Memory B cell (primary cell): ENCODE measurements around the gene GUCY2D.
"Not testable (repeated sequence)": the region's sequence is repeated elsewhere in the genome, so short reads cannot be mapped to it uniquely, and the experiment has no call there.

Source experiments
- ATAC-seq: fragments of 150-1000 bp; cut with Tn5 transposase; 2 replicates; pipeline ENCODE4 v1.10.0; 2021; ENCODE audit warnings: low read depth, mild to moderate bottlenecking, moderate library complexity
- DNase-seq, 2 donors: peaks; one replicate each; pipeline ENCODE4 v3.0.0; 2022; ENCODE audit warnings: low spot score in 2 of 2
- H3K27ac Mint-ChIP-seq: one replicate; pipeline ENCODE4 v1.8.0; 2022; ENCODE audit warnings: mild to moderate bottlenecking, moderate library complexity, mixed read lengths
- H3K27me3 Mint-ChIP-seq: one replicate; pipeline ENCODE4 v1.8.0; 2022; ENCODE audit warnings: mixed read lengths
- H3K36me3 Mint-ChIP-seq: one replicate; pipeline ENCODE4 v1.8.0; 2022; ENCODE audit warnings: mild to moderate bottlenecking, mixed read lengths
- H3K4me1 Mint-ChIP-seq: one replicate; pipeline ENCODE4 v1.8.0; 2022; ENCODE audit warnings: mixed read lengths
- H3K4me3 Mint-ChIP-seq: one replicate; pipeline ENCODE4 v1.8.0; 2022; ENCODE audit warnings: mild to moderate bottlenecking, moderate library complexity, mixed read lengths
- H3K9me3 Mint-ChIP-seq: one replicate; pipeline ENCODE4 v1.8.0; 2022; ENCODE audit warnings: mixed read lengths

GUCY2D gene

DNA sequence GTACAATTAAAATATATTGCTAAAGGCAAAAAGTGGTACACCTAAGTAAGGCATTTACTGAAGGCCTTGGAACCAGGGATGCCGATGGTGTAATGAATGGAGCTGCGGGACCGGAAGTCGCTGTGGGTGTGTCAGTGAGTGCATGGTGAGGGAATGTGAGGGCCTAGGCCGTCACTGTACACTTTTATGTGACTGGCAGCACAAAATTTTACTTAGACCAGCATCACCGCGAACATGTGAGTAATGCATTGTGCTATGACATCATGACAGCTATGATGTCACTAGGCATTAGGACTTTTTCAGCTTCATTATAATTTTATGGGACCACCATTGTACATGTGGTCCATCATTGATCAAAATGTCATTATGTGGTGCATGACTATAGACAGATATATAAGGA lies 51.2 kb downstream of the GUCY2D start:
- Mint-ChIP-seq H3K9me3 (no peaks in the 10 kb centered on the region), H3K27me3 (peaks cover under 1% of the 10 kb centered on the region), H3K4me1 (peaks cover 13% of the 10 kb centered on the region), H3K4me3 (no peak overlapping the region), H3K27ac (no peak overlapping the region), H3K36me3 (no peaks in the 10 kb centered on the region)
- no peak for DNase-seq
- ATAC-seq, result no peak

DNA sequence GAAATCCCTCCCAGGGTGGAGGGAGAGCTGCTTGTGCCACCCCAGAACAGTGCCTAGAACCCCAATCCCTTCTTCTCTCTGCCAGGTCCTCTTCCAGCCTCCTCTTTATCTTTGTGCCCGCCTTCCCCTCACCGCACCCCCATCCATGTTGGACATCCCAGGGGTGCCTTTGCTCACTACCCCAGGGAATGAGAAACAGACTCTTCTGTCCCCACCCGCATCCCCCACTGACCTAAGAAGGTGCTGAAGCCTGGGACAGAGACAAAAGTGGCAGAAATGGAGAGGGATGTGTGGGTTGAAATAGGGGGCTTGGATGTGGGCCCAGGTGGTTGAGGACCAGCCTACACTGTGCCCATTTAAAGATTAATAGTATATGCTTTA lies 53.4 kb downstream of the GUCY2D start:
- no peak overlapping the region for H3K4me3 Mint-ChIP-seq

DNA sequence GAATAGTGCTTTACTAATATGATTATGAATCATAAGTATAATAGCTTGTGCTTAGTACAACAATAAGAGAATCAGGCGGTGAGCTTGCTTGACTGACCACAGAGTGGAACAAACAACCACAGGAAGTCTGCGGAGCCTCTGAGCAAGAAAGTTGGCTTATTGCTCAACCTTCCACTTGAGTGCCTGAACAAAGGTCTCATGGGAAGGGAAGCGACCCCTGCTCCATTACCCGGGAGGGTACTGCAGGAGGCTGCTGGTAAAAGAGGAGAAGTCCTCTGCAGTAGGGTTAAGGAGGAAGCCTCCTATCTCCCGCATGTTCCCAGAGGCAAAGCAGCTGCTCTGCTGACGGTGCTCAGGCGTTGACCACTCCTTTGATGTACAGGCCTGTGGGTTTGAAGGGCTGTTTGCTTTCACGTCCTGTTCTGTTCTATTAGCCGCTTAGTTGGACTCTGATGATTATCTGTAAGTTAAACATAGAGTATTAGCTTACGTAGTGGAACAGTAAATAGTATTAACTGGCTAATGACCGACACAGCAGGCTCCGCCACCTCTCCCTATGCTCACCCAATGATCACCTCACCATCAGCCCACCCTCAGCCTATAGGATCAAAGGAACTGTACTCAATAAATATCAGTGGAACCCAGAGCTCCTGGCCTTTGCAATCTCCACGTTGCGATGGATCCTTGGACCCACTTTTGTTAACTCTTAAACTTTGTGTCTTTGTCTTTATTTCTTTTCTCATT lies 54.0 kb downstream of the GUCY2D start:
- H3K4me1 Mint-ChIP-seq, result peaks cover 13% of the 10 kb centered on the region
- H3K27ac Mint-ChIP-seq, result no peak overlapping the region
- DNase-seq (no peak), ATAC-seq (peak; percentile 50)
- H3K36me3 Mint-ChIP-seq, result no peaks in the 10 kb centered on the region
- no peaks in the 10 kb centered on the region for H3K27me3 Mint-ChIP-seq
- H3K9me3 Mint-ChIP-seq, result no peaks in the 10 kb centered on the region
- peak overlapping the region; percentile 18 for H3K4me3 Mint-ChIP-seq

More for the DNA sequence above, 53.4 kb downstream of the GUCY2D start:
- no peaks in the 10 kb centered on the region for H3K36me3 Mint-ChIP-seq
- H3K4me1 Mint-ChIP-seq, result peaks cover 13% of the 10 kb centered on the region
- no peaks in the 10 kb centered on the region for H3K9me3 Mint-ChIP-seq
- DNase-seq (no peak), ATAC-seq (no peak)
- no peak overlapping the region for H3K27ac Mint-ChIP-seq
- H3K27me3 Mint-ChIP-seq, result no peaks in the 10 kb centered on the region

GRCh38 chr17:8056976-8057625 lies 54.7 kb downstream of the GUCY2D start:
- Mint-ChIP-seq H3K4me1 (peaks cover 13% of the 10 kb centered on the region), H3K27me3 (peaks cover 3% of the 10 kb centered on the region), H3K27ac (no peak overlapping the region), H3K9me3 (no peaks in the 10 kb centered on the region), H3K36me3 (no peaks in the 10 kb centered on the region), H3K4me3 (peak overlapping the region; percentile 18)
- DNase-seq (no peak), ATAC-seq (no peak)

- H3K4me1 Mint-ChIP-seq, result peaks cover 13% of the 10 kb centered on the region
- no peaks in the 10 kb centered on the region for H3K36me3 Mint-ChIP-seq
- no peak overlapping the region for H3K27ac Mint-ChIP-seq
- ATAC-seq, result peak; percentile 82
- H3K9me3 Mint-ChIP-seq, result no peaks in the 10 kb centered on the region
- no peak overlapping the region for H3K4me3 Mint-ChIP-seq
- H3K27me3 Mint-ChIP-seq, result peaks cover 7% of the 10 kb centered on the region
- DNase-seq, result peak in 1 of 2 donors; percentile 74
Observed at GRCh38 chr17:8057691-8058114, 55.3 kb downstream of the GUCY2D start.

DNA sequence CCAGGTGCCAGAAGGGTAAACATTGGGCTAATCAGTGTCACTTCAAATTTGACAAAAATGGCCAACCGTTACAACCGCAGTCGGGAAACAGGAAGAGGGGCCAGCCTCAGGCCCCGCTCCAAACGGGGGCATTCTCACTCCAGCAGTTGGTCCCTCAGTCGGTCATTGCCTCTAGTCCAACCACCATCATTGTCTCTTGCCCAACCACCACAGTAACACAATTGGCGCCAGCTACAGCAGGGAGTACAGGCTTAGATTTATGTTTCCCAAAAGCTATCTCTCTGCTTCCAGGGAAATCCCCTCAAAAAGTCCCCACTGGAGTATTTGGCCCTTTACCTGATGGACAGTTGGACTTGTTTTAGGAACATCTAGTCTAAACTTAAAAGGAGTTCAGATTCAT lies 56.7 kb downstream of the GUCY2D start:
- DNase-seq, result no peak
- Mint-ChIP-seq H3K4me3 (no peak overlapping the region), H3K27ac (no peak overlapping the region), H3K9me3 (no peaks in the 10 kb centered on the region), H3K27me3 (peaks cover 13% of the 10 kb centered on the region), H3K36me3 (no peaks in the 10 kb centered on the region), H3K4me1 (peaks cover 13% of the 10 kb centered on the region)
- no peak for ATAC-seq

- DNase-seq (peak; percentile 77 to 83), ATAC-seq (peak; percentile 54)
- Mint-ChIP-seq H3K27ac (no peak overlapping the region), H3K9me3 (no peaks in the 10 kb centered on the region), H3K4me3 (no peak overlapping the region), H3K4me1 (peaks cover 13% of the 10 kb centered on the region), H3K36me3 (no peaks in the 10 kb centered on the region), H3K27me3 (peaks cover 17% of the 10 kb centered on the region)
Observed at GRCh38 chr17:8060274-8060673, 57.9 kb downstream of the GUCY2D start.

DNA sequence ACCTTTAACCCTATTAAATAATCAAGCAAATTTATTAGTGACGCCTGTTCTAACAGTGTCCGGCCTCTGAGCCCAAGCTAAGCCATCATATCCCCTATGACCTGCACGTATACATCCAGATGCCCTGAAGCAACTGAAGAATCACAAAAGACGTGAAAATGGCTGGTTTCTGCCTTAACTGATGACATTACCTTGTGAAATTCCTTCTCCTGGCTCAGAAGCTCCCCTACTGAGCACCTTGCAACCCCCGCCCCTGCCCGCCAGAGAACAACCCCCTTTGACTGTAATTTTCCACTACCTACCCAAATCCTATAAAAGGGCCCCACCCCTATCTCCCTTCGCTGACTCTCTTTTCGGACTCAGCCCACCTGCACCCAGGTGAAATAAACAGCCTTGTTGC lies 59.4 kb downstream of the GUCY2D start:
- H3K4me1 Mint-ChIP-seq, H3K27ac Mint-ChIP-seq, H3K9me3 Mint-ChIP-seq, ATAC-seq, H3K36me3 Mint-ChIP-seq, H3K4me3 Mint-ChIP-seq, DNase-seq: not testable (repeated sequence)
- H3K27me3 Mint-ChIP-seq, result peaks cover 19% of the 10 kb centered on the region

DNA sequence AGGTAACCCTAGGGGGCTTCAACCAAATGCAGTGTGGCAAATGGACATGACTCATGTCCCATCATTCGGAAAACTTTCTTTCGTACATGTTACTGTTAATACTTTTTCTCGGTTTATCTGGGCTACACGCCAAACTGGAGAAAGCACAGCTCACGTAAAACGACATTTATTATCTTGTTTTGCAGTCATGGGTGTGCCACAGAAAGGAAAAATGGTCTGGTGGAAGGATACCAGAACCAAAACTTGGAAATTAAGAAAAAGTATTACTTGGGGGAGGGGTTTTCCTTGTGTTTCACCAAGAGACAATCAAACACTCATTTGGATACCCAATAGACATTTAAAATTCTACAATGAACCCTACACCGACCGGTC lies 60.0 kb downstream of the GUCY2D start:
- no peak overlapping the region for H3K4me3 Mint-ChIP-seq
- H3K27ac Mint-ChIP-seq, result no peak overlapping the region
- no peaks in the 10 kb centered on the region for H3K36me3 Mint-ChIP-seq
- no peaks in the 10 kb centered on the region for H3K9me3 Mint-ChIP-seq
- ATAC-seq (no peak), DNase-seq (no peak)
- peaks cover 19% of the 10 kb centered on the region for H3K27me3 Mint-ChIP-seq
- H3K4me1 Mint-ChIP-seq, result no peaks in the 10 kb centered on the region

DNA sequence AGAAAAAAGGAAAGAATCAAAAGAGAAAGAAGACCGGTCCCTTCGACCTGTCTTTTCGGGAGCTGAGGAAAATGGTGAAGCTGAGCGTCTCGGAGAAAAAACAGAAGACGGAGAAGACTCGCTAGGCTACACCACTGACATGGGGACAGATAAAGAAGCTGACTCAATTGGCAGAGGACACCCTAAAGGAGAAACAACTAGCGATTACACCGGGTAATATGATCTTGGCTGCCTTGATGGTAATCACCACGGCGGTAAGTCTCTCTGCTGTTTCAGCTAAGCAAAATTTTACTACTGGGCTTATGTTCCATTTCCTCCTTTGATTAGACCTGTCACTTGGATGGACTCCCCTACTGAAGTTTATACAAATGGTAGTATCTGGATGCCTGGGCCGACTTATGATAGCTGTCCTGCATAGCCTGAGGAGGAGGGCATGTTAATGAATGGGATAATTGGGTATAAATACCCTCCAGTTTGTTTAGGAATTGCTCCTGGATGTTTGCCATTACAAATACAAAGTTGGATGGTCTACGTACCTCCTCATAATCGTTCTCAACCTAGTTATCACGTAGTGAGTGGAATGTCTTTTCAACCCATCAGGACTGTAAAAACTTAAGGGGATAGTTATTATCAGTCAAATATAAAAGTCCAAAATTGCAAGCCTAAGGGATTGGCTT lies 60.5 kb downstream of the GUCY2D start:
- H3K36me3 Mint-ChIP-seq, result no peaks in the 10 kb centered on the region
- peak overlapping the region; percentile 10 for H3K27ac Mint-ChIP-seq
- H3K4me3 Mint-ChIP-seq, result no peak overlapping the region
- DNase-seq, result no peak
- no peak for ATAC-seq
- H3K4me1 Mint-ChIP-seq, result no peaks in the 10 kb centered on the region
- no peaks in the 10 kb centered on the region for H3K9me3 Mint-ChIP-seq
- peaks cover 19% of the 10 kb centered on the region for H3K27me3 Mint-ChIP-seq

DNA sequence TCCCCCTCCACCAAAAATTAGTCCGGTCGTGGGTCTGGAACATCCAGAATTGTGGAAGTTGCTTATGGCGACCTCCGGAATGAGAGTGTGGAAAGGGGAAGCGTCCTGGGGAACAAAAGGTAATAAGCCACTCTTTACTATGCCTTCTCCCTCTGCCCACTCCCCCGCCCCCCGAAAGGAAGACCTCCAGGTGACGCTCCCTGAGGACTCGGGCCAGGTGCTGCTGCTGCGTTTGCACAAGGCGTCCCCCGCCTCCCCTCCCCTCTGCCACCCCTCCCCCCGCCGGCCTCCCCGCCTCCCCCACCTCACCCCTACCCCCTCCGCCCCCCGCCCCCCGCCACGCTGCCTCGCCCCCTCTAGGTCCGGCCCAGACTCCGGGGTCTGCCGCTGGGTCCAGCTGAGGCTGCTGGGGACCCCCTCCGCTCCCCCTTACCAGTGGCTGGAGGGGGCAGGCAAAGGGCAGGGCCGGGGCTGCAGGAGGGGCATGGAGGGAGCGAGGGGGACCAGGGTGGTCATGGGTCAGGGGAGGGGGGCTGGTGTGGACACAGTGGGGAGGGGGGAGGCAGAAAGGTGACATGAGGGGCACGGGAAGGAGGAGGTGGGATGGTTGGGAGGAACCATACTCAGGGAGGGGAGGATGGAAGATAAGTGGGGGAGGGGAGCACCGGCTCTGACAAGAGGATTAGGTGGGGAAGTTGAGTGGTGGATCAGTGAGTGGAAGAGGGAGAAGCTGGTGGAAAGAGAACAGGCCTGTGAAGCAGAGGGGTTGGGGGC lies 61.5 kb downstream of the GUCY2D start:
- Mint-ChIP-seq H3K4me1 (peaks cover 2% of the 10 kb centered on the region), H3K27me3 (peaks cover 22% of the 10 kb centered on the region), H3K4me3 (no peak overlapping the region), H3K27ac (no peak overlapping the region), H3K9me3 (no peaks in the 10 kb centered on the region), H3K36me3 (no peaks in the 10 kb centered on the region)
- ATAC-seq (no peak), DNase-seq (no peak)

DNA sequence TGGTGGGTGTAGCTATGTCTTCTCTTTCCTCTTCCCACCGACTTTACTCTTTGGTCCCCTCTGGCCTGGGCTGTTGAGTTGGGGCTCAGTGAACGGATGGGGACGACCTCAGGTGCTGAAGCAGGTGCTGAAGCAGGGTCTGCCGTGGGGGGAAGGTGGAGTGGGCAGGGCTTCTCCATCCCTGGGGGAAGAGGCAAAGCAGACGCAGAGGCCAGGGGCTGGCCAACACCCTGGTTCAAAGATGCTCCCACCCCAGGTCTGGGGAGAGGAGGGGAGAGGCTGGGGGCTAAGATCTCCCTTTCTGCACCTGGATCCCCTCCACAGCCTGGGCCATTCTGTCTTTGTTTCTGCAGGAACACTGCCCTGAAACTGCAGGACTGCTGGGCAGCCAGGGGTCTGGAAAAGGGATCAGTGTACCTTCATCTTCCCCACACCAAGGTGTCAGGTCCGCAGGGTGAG lies 62.2 kb downstream of the GUCY2D start:
- ATAC-seq, result no peak
- H3K27me3 Mint-ChIP-seq, result peaks cover 22% of the 10 kb centered on the region

GRCh38 chr17:8066841-8067775 lies 64.7 kb downstream of the GUCY2D start:
- Mint-ChIP-seq H3K9me3 (no peaks in the 10 kb centered on the region), H3K4me1 (peaks cover 5% of the 10 kb centered on the region), H3K36me3 (no peaks in the 10 kb centered on the region), H3K27ac (no peak overlapping the region), H3K4me3 (no peak overlapping the region), H3K27me3 (peaks cover 25% of the 10 kb centered on the region)
- DNase-seq, result no peak
- no peak for ATAC-seq

More for the DNA sequence above, 62.2 kb downstream of the GUCY2D start:
- Mint-ChIP-seq H3K27ac (no peak overlapping the region), H3K4me3 (no peak overlapping the region), H3K9me3 (no peaks in the 10 kb centered on the region), H3K4me1 (peaks cover 5% of the 10 kb centered on the region), H3K36me3 (no peaks in the 10 kb centered on the region)
- DNase-seq, result no peak
